ENCODE results near the gene CNNM3.
"Not testable (repeated sequence)": the region's sequence is repeated elsewhere in the genome, so short reads cannot be mapped to it uniquely, and the experiment has no call there.

CNNM3 gene

DNA sequence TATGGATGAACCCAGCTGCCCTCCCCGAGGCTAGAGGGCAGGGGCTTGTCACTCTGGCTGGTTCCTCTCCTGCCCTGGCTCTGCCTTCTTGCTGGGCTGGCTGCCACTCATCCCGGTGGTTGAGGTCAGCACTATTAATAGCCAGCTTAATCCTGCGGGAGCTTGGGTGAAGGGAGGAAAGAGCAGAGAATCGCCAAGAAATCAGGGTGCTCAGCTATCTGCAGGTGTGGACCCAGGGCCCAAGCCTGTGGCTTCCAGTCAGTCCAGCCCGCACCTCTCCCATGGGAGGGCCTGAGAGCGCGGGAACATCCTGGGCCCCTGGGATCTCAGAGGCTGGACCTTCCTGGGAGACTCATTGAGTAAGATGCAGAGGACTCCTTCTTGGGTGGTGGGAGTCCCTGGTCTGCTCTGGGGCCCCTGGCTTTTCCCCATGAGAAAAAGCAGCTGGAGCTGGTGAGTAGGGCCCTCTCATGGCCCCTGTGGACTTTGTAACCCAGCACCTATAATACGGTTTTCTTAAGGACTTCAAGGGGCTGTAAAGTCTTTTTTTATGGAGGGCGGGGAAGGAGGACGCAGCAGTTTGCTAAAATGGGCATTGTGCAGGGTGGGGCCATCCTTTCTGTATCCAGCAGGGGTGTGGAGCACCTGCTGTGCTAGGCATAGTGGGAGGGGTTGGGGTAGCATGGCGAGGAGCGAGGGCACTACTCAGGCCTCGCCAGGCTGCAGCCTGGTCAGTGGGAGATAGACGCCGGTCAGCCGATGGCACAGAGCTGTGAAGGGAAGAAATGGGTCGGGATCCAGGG is 27.4 kb upstream of the CNNM3 start:
- TF ChIP-seq, protein P1, sequence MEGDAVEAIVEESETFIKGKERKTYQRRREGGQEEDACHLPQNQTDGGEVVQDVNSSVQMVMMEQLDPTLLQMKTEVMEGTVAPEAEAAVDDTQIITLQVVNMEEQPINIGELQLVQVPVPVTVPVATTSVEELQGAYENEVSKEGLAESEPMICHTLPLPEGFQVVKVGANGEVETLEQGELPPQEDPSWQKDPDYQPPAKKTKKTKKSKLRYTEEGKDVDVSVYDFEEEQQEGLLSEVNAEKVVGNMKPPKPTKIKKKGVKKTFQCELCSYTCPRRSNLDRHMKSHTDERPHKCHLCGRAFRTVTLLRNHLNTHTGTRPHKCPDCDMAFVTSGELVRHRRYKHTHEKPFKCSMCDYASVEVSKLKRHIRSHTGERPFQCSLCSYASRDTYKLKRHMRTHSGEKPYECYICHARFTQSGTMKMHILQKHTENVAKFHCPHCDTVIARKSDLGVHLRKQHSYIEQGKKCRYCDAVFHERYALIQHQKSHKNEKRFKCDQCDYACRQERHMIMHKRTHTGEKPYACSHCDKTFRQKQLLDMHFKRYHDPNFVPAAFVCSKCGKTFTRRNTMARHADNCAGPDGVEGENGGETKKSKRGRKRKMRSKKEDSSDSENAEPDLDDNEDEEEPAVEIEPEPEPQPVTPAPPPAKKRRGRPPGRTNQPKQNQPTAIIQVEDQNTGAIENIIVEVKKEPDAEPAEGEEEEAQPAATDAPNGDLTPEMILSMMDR (IDR thresholded peaks at IDR 0.05; ENCODE audit: insufficient read depth, low read length, missing control alignments), result no peak
- H3K4me3 ChIP-seq (ENCODE audit: low read depth, low read length), result no peak overlapping the region
- CTCF ChIA-PET, result interaction anchor here (1.3 to 1.9 kb wide), 2 partner anchors 12 kb away, joined by 3 to 6 read pairs; no protein-coding TSS in a partner anchor
- DNase-seq (ENCODE audit: low read depth, low spot score), result no peak
- POLR2A ChIA-PET, result no interaction called here

GRCh38 chr2:96789245-96789617 is 26.8 kb upstream of the CNNM3 start:
- CTCF ChIA-PET, result no interaction called here
- DNase-seq (ENCODE audit: low read depth, low spot score), result no peak

GRCh38 chr2:96792772-96793749 is 23.0 kb upstream of the CNNM3 start:
- no peak overlapping the region for H3K4me3 ChIP-seq (ENCODE audit: low read depth, low read length)
- no peak for DNase-seq (ENCODE audit: low read depth, low spot score)
- POLR2A ChIA-PET, result interaction anchor here (1.1 kb wide), 1 partner anchor 32 kb away, joined by 4 read pairs; no protein-coding TSS in a partner anchor
- TF ChIP-seq, protein P1 (IDR thresholded peaks at IDR 0.05; ENCODE audit: insufficient read depth, low read length, missing control alignments), result no peak
- CTCF ChIA-PET, result interaction anchor here (0.6 kb wide), 1 partner anchor 57 kb away, joined by 3 read pairs; no protein-coding TSS in a partner anchor

More at GRCh38 chr2:96789245-96789617, 26.8 kb upstream of the CNNM3 start:
- POLR2A ChIA-PET, result no interaction called here
- TF ChIP-seq, protein P1 (IDR thresholded peaks at IDR 0.05; ENCODE audit: insufficient read depth, low read length, missing control alignments), result no peak
- no peak overlapping the region for H3K4me3 ChIP-seq (ENCODE audit: low read depth, low read length)

DNA sequence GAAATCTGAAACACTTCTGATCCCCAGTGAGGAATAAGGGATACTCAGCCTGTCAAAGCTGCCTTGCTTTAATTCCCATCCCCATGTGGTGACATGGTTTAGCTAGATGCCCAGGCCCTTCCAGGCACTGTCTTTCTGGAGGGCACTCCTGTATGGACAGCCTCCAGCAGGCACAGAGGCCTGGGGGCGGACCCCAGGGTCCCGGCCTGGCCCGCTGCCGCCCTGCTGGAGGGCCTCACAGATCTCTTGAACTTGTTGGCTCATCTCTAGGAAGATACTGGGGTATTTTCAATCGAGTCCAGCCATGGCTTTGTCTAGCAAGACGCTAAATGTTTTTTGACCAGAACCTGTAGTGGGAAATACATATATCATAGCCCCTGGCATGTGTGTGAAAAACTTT is 21.0 kb upstream of the CNNM3 start:
- no peak for DNase-seq (ENCODE audit: low read depth, low spot score)
- POLR2A ChIA-PET, result no interaction called here
- H3K4me3 ChIP-seq (ENCODE audit: low read depth, low read length), result no peak overlapping the region
- CTCF ChIA-PET, result no interaction called here
- TF ChIP-seq, protein P1 (IDR thresholded peaks at IDR 0.05; ENCODE audit: insufficient read depth, low read length, missing control alignments), result no peak

- CTCF ChIA-PET, result interaction anchor here (1.4 kb wide), 1 partner anchor 12 kb away, joined by 4 read pairs; no protein-coding TSS in a partner anchor
Observed at GRCh38 chr2:96796497-96796896, 19.6 kb upstream of the CNNM3 start.

GRCh38 chr2:96797066-96797625 is 18.9 kb upstream of the CNNM3 start:
- no peak for DNase-seq (ENCODE audit: low read depth, low spot score)
- ChIA-PET POLR2A (no interaction called here), CTCF (interaction anchor here (1.4 to 1.5 kb wide), 2 partner anchors 11 to 13 kb away, joined by 3 to 4 read pairs; no protein-coding TSS in a partner anchor)
- no peak overlapping the region for H3K4me3 ChIP-seq (ENCODE audit: low read depth, low read length)
- TF ChIP-seq, protein P1 (IDR thresholded peaks at IDR 0.05; ENCODE audit: insufficient read depth, low read length, missing control alignments), result no peak

More at GRCh38 chr2:96796497-96796896, 19.6 kb upstream of the CNNM3 start:
- POLR2A ChIA-PET; H3K4me3 ChIP-seq (ENCODE audit: low read depth, low read length); DNase-seq (ENCODE audit: low read depth, low spot score): not testable (repeated sequence)

Measured in AG04449 (cell line).